NCI-H146 treated with DMSO at 0.1 percent for 48 hours (cell line): ENCODE data around the gene RIN1.

ENCODE experiments used
- DNase-seq: peaks from one replicate; lab custom pipeline; 2025; ENCODE audit not compliant: unreplicated experiment; lab: John Stamatoyannopoulos, UW

Gene RIN1

GRCh38 chr11:66284526-66285078 lies 51.6 kb downstream of the RIN1 start:
- no peak for DNase-seq

GRCh38 chr11:66283461-66284105 lies 52.7 kb downstream of the RIN1 start:
- DNase-seq = no peak

- DNase-seq = peak; percentile 91
Observed at GRCh38 chr11:66282468-66283455, 53.5 kb downstream of the RIN1 start.
